ENCODE data around the gene ABLIM2. TPM values are rescaled to one million over a fixed set of nuclear protein-coding genes. Genes with fewer than 3 reads are reported as not detected.

Gene ABLIM2
- total RNA-seq, 4 donors from 2014 or later = 9.2 to 24.0 (median 12.3) TPM

DNA sequence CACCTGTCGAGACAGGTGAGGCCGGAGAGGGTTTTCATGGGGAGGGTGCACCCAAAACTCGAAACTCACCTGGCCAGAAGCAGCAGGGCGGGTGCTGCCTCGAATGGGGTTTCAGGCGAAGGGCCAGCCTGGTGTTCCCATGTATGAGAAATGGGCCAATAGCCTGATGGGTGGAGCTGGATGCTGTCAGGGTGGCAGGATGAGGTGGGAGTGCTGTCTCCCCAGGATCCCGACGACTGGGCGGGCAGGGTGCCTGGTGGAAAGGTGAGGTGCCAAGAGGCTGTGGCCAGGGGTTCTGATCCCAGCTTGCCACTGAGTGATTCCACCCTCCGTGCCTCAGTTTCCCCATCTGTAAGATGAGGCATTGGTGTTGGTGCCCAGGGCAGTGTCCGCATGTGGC, 23.7 kb upstream of the ABLIM2 start:
- H3K9me3 ChIP-seq = no peaks in the 10 kb centered on the region
- TF ChIP-seq POLR2A (IDR thresholded peaks at IDR 0.05) = no peak
- TF ChIP-seq, protein P1, sequence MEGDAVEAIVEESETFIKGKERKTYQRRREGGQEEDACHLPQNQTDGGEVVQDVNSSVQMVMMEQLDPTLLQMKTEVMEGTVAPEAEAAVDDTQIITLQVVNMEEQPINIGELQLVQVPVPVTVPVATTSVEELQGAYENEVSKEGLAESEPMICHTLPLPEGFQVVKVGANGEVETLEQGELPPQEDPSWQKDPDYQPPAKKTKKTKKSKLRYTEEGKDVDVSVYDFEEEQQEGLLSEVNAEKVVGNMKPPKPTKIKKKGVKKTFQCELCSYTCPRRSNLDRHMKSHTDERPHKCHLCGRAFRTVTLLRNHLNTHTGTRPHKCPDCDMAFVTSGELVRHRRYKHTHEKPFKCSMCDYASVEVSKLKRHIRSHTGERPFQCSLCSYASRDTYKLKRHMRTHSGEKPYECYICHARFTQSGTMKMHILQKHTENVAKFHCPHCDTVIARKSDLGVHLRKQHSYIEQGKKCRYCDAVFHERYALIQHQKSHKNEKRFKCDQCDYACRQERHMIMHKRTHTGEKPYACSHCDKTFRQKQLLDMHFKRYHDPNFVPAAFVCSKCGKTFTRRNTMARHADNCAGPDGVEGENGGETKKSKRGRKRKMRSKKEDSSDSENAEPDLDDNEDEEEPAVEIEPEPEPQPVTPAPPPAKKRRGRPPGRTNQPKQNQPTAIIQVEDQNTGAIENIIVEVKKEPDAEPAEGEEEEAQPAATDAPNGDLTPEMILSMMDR (IDR thresholded peaks at IDR 0.05) = no peak
- peaks cover 0 to 4% of the 10 kb centered on the region in 2 donors for H3K4me1 ChIP-seq
- H3K4me3 ChIP-seq (replicated peaks in 1 of 3) = no peak overlapping the region
- H3K36me3 ChIP-seq = no peaks in the 10 kb centered on the region
- H3K27me3 ChIP-seq = no peaks in the 10 kb centered on the region
- intact Hi-C loops (cut with DNase I) = no loop called here
- H3K27ac ChIP-seq = no peak overlapping the region
- no peak for DNase-seq
- 94 to 98% methylated on average over 10 to 11 of the region's 11 CpGs for WGBS, 2 donors

DNA sequence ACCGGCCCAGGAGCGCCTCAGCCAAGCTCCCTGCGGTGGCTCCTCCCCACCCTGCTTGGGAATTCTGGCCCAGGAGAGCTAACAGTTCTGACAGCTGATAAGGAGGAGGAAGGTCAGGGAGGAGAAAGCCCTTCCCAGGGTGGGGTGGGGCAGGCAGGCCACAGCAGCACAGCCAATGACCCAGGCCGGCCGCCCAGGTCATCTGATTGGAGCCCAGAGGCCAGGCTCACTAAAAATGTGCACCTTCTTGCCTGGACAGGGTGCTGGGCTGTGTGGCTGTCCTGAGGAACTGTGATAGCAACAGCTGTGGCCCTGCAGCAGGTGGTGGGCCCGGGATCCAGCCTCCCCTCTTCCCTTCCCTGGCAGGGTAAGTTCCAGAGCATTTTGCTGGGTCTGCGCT, 23.2 kb upstream of the ABLIM2 start:
- Histone ChIP-seq H3K4me3 (replicated peaks in 1 of 3) (no peak overlapping the region), H3K27ac (no peak overlapping the region), H3K36me3 (no peaks in the 10 kb centered on the region), H3K4me1 (peaks cover 0 to 4% of the 10 kb centered on the region in 2 donors), H3K9me3 (no peaks in the 10 kb centered on the region), H3K27me3 (no peaks in the 10 kb centered on the region)
- no peak for TF ChIP-seq POLR2A (IDR thresholded peaks at IDR 0.05)
- TF ChIP-seq, protein P1 (IDR thresholded peaks at IDR 0.05) = no peak
- intact Hi-C loops (cut with DNase I) = no loop called here
- no peak for DNase-seq
- 91 to 100% methylated on average over 2 to 7 of the region's 7 CpGs for WGBS, 2 donors

DNA sequence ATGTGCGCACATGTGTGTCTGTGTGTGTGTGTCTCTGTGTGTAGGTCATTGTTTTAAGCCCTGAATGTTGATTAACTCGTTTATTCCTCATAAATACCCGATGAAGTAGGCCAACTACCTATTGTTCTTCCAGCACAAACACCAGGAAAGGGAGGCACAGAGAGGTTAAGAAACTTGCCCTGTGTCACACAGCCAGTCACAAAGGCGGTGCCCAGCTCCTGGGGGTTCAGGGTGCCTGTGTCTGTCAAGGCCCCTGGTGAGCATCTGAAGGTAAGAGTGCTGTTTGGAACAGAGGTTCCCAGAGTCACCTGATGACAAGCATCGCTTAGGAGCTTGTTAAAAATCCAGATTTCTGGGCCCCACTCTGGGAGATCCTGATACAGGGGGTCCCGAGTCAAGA, 22.5 kb upstream of the ABLIM2 start:
- no peaks in the 10 kb centered on the region for H3K27me3 ChIP-seq
- peaks cover 0 to 4% of the 10 kb centered on the region in 2 donors for H3K4me1 ChIP-seq
- 90 to 91% methylated on average over 5 to 6 of the region's 6 CpGs for WGBS, 2 donors
- DNase-seq = no peak
- intact Hi-C loops (cut with DNase I) = no loop called here
- no peak for TF ChIP-seq POLR2A (IDR thresholded peaks at IDR 0.05)
- TF ChIP-seq, protein P1 (IDR thresholded peaks at IDR 0.05) = no peak
- no peak overlapping the region for H3K27ac ChIP-seq
- H3K4me3 ChIP-seq (replicated peaks in 1 of 3) = no peak overlapping the region
- no peaks in the 10 kb centered on the region for H3K36me3 ChIP-seq
- H3K9me3 ChIP-seq = no peaks in the 10 kb centered on the region

DNA sequence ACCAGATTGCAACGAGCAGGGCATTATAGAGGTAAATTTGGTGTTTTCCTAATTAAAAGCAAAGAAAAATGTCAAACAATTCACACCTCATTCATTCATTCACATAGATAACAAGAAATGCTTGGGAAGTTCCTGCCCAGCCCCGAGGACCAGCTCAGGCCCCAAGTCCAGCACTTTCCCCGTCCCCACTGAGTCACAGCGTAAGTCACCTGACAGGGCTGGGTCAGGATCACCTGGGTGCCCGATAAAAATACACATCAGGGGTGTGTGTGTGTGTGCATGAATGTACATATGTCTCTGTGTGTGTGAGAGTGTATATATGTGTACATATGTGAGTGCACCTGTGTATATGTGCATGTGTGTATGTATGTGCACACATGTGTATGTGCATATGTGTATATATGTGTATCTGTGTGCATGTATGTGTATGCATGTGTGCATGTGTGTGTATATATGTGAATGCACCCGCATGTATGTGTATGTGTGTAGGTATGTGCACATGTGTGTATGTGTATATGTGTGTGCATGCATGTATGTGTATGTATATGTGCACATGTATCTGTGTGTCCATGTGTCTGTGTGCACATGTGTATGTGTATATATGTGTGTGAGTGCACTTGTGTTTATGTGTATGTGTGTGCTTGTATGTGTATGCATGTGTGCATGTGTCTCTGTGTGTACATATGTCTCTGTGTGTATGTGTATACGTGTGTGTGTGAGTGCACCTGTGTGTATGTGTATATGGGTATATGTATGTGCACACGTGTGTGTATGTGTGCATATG, 21.9 kb upstream of the ABLIM2 start:
- WGBS, 2 donors = 82 to 83% methylated on average over 8 of the region's 8 CpGs
- no peak overlapping the region for H3K27ac ChIP-seq
- TF ChIP-seq POLR2A (IDR thresholded peaks at IDR 0.05) = no peak
- TF ChIP-seq, protein P1 (IDR thresholded peaks at IDR 0.05) = no peak
- intact Hi-C loops (cut with DNase I) = no loop called here
- no peaks in the 10 kb centered on the region for H3K36me3 ChIP-seq
- DNase-seq = no peak
- H3K27me3 ChIP-seq = no peaks in the 10 kb centered on the region
- H3K4me1 ChIP-seq = peaks cover 0 to 4% of the 10 kb centered on the region in 2 donors
- H3K9me3 ChIP-seq = no peaks in the 10 kb centered on the region
- H3K4me3 ChIP-seq (replicated peaks in 1 of 3) = no peak overlapping the region

DNA sequence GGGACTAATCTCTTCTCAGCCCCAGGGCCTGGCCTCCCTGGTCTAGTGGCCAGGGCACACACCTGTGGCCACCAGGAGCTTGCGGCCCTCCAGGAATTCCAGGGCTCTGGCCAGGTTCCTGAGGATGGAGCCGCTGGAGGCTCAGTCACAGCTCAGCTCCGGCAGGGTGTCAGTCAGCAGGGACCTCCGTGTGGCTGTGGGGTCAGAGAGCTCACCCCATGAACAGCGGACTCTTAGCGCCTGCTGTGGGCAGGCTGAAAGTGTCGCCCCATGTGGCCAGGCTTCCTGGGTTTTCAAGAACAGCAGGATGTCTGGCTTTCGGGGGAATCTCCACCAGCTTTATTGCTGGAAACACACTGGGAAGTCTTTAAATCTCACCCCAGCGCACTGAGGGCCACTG, 21.2 kb upstream of the ABLIM2 start:
- Histone ChIP-seq H3K4me3 (replicated peaks in 1 of 3) (no peak overlapping the region), H3K4me1 (peaks cover 0 to 4% of the 10 kb centered on the region in 2 donors), H3K9me3 (no peaks in the 10 kb centered on the region), H3K27me3 (no peaks in the 10 kb centered on the region), H3K27ac (no peak overlapping the region), H3K36me3 (no peaks in the 10 kb centered on the region)
- intact Hi-C loops (cut with DNase I) = no loop called here
- no peak for DNase-seq
- TF ChIP-seq POLR2A (IDR thresholded peaks at IDR 0.05) = no peak
- TF ChIP-seq, protein P1 (IDR thresholded peaks at IDR 0.05) = no peak
- 86 to 100% methylated on average over 1 to 6 of the region's 9 CpGs for WGBS, 2 donors
